B cell (primary cell): Measurements from ENCODE around the gene DLG2. TPM values are rescaled to one million over a fixed set of nuclear protein-coding genes. Genes with fewer than 3 reads are reported as not detected.

Experiments
- ATAC-seq: fragments of 200-7000 bp; cut with Tn5 transposase; one replicate; pipeline ENCODE4 v1.10.0; 2021; ENCODE audit warnings: low read depth, mild to moderate bottlenecking, moderate number of reproducible peaks, moderate library complexity
- CTCF ChIA-PET: fragments of 350-600 bp; sonication (Branson Sonifier 250); formaldehyde crosslinking; loops from one replicate; lab custom pipeline; 2021; ENCODE audit warnings: antibody characterized with exemption, inconsistent platforms; lab: Charles Lee
- POLR2A ChIA-PET: fragments of 350-600 bp; sonication (Branson Sonifier 250); formaldehyde crosslinking; loops from one replicate; lab custom pipeline; 2021; ENCODE audit warnings: antibody characterized with exemption; lab: Charles Lee
- DNase-seq: peaks from one replicate; pipeline ENCODE4 v3.0.0; 2013
- H2AFZ ChIP-seq: 2 replicates; pipeline ENCODE4 v1.6.1; 2012; ENCODE audit warnings: mild to moderate bottlenecking, low read depth, low read length; ENCODE audit not compliant: insufficient read depth, poor library complexity, severe bottlenecking
- H3K27ac ChIP-seq, 2 donors: 1 replicate in 1 of 2; 2 replicates in 1 of 2; pipeline ENCODE4 v1.5.1; 2012 to 2013; ENCODE audit warnings: low read length in 2 of 2, mild to moderate bottlenecking in 2 of 2, moderate library complexity in 1 of 2
- H3K27me3 ChIP-seq, 4 experiments: fragments of 200-600 bp in 1 of 4; sonication (generic) in 1 of 4; replicated peaks in 1 of 4; 1 replicate in 2 of 4; 2 replicates in 2 of 4; pipeline versions ENCODE4 v1.6.1 to v1.7.0; 2013 to 2016; ENCODE audit warnings: low read length in 3 of 4, mild to moderate bottlenecking in 2 of 4, mixed read lengths in 1 of 4, moderate library complexity in 1 of 4; ENCODE audit not compliant: insufficient read depth in 4 of 4, control insufficient read depth in 3 of 4; ENCODE audit errors: control extremely low read depth in 1 of 4
- H3K36me3 ChIP-seq, 2 experiments: replicated peaks in 1 of 2; 1 replicate in 1 of 2; 2 replicates in 1 of 2; pipeline versions ENCODE4 v1.6.1 to v1.7.1; 2013; ENCODE audit warnings: low read length in 1 of 2; ENCODE audit not compliant: insufficient read depth in 2 of 2, control insufficient read depth in 1 of 2; ENCODE audit errors: control extremely low read depth in 1 of 2, extremely low read depth in 1 of 2
- H3K4me1 ChIP-seq, 2 donors: fragments of 200-600 bp in 1 of 2; sonication (generic) in 1 of 2; 1 replicate in 1 of 2; 2 replicates in 1 of 2; pipeline versions ENCODE4 v1.5.1 to v1.6.1; 2013 to 2017; ENCODE audit warnings: low read length in 2 of 2; ENCODE audit not compliant: control insufficient read depth in 2 of 2, insufficient read depth in 2 of 2
- H3K4me2 ChIP-seq: replicated peaks from 2 replicates; pipeline ENCODE3; 2012; ENCODE audit warnings: mild to moderate bottlenecking, low read depth, low read length; ENCODE audit not compliant: poor library complexity, severe bottlenecking
- H3K4me3 ChIP-seq, 5 experiments: fragments of 200-600 bp in 1 of 5; sonication (generic) in 1 of 5; 1 replicate in 3 of 5; 2 replicates in 2 of 5; pipeline versions ENCODE4 v1.5.1 to v1.7.0; 2011 to 2016; ENCODE audit warnings: low read length in 4 of 5, mild to moderate bottlenecking in 4 of 5, low read depth in 2 of 5, control low read depth in 1 of 5, moderate library complexity in 1 of 5; ENCODE audit not compliant: insufficient read depth in 1 of 5; ENCODE audit errors: control extremely low read depth in 1 of 5, extremely low read depth in 1 of 5
- H3K79me2 ChIP-seq: fragments of 200-600 bp; sonication (generic); one replicate; pipeline ENCODE4 v1.6.0; 2016; ENCODE audit warnings: low read length; ENCODE audit not compliant: control insufficient read depth, insufficient read depth
- H3K9ac ChIP-seq: fragments of 200-600 bp; sonication (generic); 2 replicates; pipeline ENCODE4 v1.6.1; 2017; ENCODE audit warnings: mild to moderate bottlenecking, low read length, moderate library complexity
- H3K9me3 ChIP-seq, 3 donors: one replicate each; pipeline versions ENCODE4 v1.6.1 to v1.7.1; 2013; ENCODE audit warnings: low read length in 2 of 3; ENCODE audit not compliant: control insufficient read depth in 2 of 3, insufficient read depth in 1 of 3; ENCODE audit errors: control extremely low read depth in 1 of 3
- H4K20me1 ChIP-seq: 2 replicates; pipeline ENCODE4 v1.6.0; 2012; ENCODE audit warnings: mild to moderate bottlenecking, low read length; ENCODE audit not compliant: insufficient read depth, control insufficient read depth, poor library complexity, severe bottlenecking
- H3K27ac Mint-ChIP-seq: one replicate; pipeline ENCODE4 v1.8.0; 2021; ENCODE audit warnings: mixed read lengths
- H3K27me3 Mint-ChIP-seq: one replicate; pipeline ENCODE4 v1.8.0; 2021; ENCODE audit warnings: mixed read lengths
- H3K4me1 Mint-ChIP-seq: one replicate; pipeline ENCODE4 v1.8.0; 2021; ENCODE audit warnings: mixed read lengths
- H3K4me3 Mint-ChIP-seq: one replicate; pipeline ENCODE4 v1.8.0; 2021; ENCODE audit warnings: mixed read lengths
- H3K9me3 Mint-ChIP-seq: one replicate; pipeline ENCODE4 v1.8.0; 2022; ENCODE audit warnings: mixed read lengths; ENCODE audit not compliant: insufficient read depth
- CTCF ChIP-seq: fragments of 200-600 bp; IDR thresholded peaks from one replicate; pipeline ENCODE4 v1.8.0; 2022; ENCODE audit warnings: antibody characterized with exemption, mild to moderate bottlenecking
- EZH2 ChIP-seq: IDR thresholded peaks from 2 replicates; pipeline ENCODE4 v1.6.1; 2012; ENCODE audit warnings: borderline replicate concordance, low read depth, mild to moderate bottlenecking, moderate library complexity, low read length; ENCODE audit not compliant: insufficient read depth, poor library complexity, severe bottlenecking
- WGBS: methylation state at CpG from one replicate; pipeline ENCODE4 v1.1.5; 2013; ENCODE audit warnings: missing lambda C conversion rate; ENCODE audit not compliant: insufficient coverage; 5-methylcytosine and 5-hydroxymethylcytosine counted together
- intact Hi-C: fragments of 100-400 bp; cut with micrococcal nuclease; formaldehyde crosslinking; loops from one replicate; pipeline ENCODE4 v1.10.0; 2022
- polyA plus RNA-seq: library from polyadenylated mRNA; depleted of rRNA; stranded (reverse); fragments of >200 nt; gene quantifications from 2 replicates; pipeline ENCODE4 v1.2.3, GENCODE V29; 2012
- total RNA-seq, 2 donors: library from RNA; stranded (reverse); fragments of 120-200 nt in 1 of 2; gene quantifications; 1 replicate in 1 of 2; 2 replicates in 1 of 2; pipeline versions ENCODE4 v1.2.3 to v1.2.4, GENCODE V29; 2013 to 2022

DLG2 gene
- total and polyA plus RNA-seq, 2 donors (not counting 1 experiment from before 2014, with no cell fraction given) = 0.54 to 5.4 TPM

DNA sequence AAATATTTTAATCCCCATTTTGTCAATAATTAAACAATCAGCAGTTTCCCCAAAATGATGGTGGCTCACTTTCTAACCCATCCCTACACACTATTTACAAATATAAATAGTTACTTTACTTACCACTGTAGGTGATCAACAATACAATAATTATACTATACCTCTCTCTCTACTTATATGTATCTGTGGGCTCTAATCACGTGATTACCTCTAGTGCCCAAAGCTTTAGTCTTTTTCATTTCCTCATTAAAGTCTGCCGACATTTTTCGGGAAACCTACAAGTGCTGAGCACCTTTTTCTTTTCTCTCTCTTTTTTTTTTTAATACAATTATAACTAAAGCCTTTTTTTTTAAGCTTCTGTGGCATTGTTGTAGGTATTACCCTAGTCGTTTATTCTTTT lies 23.9 kb downstream of the DLG2 start:
- no peak for TF ChIP-seq EZH2
- TF ChIP-seq CTCF = no peak
- Mint-ChIP-seq H3K4me3 (no peak overlapping the region), H3K9me3 (no peaks in the 10 kb centered on the region), H3K4me1 (no peaks in the 10 kb centered on the region), H3K27ac (no peak overlapping the region), H3K27me3 (no peaks in the 10 kb centered on the region)
- H3K4me2 ChIP-seq = no peak overlapping the region
- DNase-seq (no peak), ATAC-seq (no peak)
- H3K36me3 ChIP-seq = no peaks in the 10 kb centered on the region
- peaks cover 0 to 4% (median 0%) of the 10 kb centered on the region in 3 donors for H3K9me3 ChIP-seq
- ChIA-PET POLR2A (no interaction called here), CTCF (interaction anchor here (3.5 kb wide), 1 partner anchor 13 kb away, joined by 8 read pairs; no protein-coding TSS in a partner anchor)
- H3K4me3 ChIP-seq = no peak overlapping the region
- H3K27me3 ChIP-seq = no peaks in the 10 kb centered on the region
- H3K27ac ChIP-seq = no peak overlapping the region
- H2AFZ ChIP-seq = no peak overlapping the region
- intact Hi-C loops = no loop called here
- no peaks in the 10 kb centered on the region for H3K4me1 ChIP-seq
- H4K20me1 ChIP-seq = no peaks in the 10 kb centered on the region
- WGBS = no CpG with 5 or more reads among the region's 4 CpGs
- H3K9ac ChIP-seq = no peak overlapping the region
- H3K79me2 ChIP-seq = no peaks in the 10 kb centered on the region

DNA sequence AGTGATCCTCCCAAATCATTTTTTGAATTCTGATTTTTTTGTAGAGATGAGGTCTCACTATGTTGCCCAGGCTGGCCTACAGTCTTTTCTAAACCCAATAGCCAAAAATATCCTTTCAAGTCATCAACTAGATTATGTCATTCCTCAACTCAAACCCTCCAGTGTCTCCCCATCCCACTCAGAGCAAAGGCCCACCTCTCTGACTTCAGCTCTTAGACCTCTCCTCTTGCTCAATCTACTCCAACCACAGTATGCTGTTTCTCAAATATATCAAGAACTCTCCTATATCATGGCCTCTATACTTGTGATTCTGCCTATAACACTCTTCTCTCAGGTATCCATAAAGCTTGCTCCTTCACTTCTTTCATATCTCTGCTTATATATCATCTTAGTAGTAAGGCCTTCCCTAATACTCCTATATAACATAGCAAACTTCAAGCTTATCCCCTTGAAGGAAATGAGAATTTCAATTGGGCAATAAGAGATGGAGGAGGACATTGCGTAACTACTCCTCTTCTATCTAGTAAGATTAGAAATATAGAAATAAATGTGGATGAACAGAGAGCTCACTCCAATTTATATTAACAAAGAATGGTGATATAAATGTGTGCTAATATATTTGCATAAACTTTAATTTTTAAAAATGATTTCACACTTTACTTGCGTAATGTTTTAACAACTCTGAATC lies 24.5 kb downstream of the DLG2 start:
- no peak for DNase-seq

More for the DNA sequence above, 24.5 kb downstream of the DLG2 start:
- TF ChIP-seq CTCF = no peak
- TF ChIP-seq EZH2 = no peak
- H3K27ac Mint-ChIP-seq = no peak overlapping the region
- no peaks in the 10 kb centered on the region for H3K4me1 Mint-ChIP-seq
- Histone ChIP-seq H3K4me2 (no peak overlapping the region), H3K4me3 (no peak overlapping the region), H3K79me2 (no peaks in the 10 kb centered on the region), H3K4me1 (no peaks in the 10 kb centered on the region), H3K9ac (no peak overlapping the region), H3K9me3 (peaks cover 0 to 4% (median 0%) of the 10 kb centered on the region in 3 donors), H3K36me3 (no peaks in the 10 kb centered on the region), H4K20me1 (no peaks in the 10 kb centered on the region), H3K27ac (no peak overlapping the region), H2AFZ (no peak overlapping the region), H3K27me3 (no peaks in the 10 kb centered on the region)
- ChIA-PET CTCF (interaction anchor here (3.5 kb wide), 1 partner anchor 13 kb away, joined by 8 read pairs; no protein-coding TSS in a partner anchor), POLR2A (no interaction called here)
- H3K4me3 Mint-ChIP-seq = no peak overlapping the region
- no peak for ATAC-seq
- no peaks in the 10 kb centered on the region for H3K27me3 Mint-ChIP-seq
- no CpG with 5 or more reads among the region's 2 CpGs for WGBS
- H3K9me3 Mint-ChIP-seq = no peaks in the 10 kb centered on the region
- intact Hi-C loops = no loop called here
